ENCODE measurements around the gene GOLT1B. TPM values are rescaled to one million over a fixed set of nuclear protein-coding genes. Genes with fewer than 3 reads are reported as not detected.

GOLT1B gene
- total RNA-seq, 1 donor from 2014 or later = 30.8 TPM

DNA sequence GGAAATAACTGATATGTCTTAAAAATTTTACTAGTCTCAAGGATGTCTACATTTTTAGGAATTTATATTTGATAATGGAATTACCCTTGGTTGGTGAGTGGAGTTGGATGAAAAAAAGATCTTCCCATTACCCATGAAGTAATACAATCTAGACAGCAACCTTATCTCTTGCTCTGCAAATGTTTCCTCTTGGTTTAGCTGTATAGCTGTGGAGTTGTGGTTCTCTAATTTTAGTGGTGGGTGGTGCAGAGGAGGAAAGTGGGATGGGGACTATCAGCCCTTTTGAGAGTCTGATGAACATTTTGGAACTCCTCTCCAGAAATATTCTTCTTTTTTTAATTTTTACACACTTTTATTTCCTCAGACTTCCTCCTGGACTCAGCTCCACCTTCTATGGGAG, 41.6 kb downstream of the GOLT1B start:
- Mint-ChIP-seq H3K27ac (ENCODE audit: unreplicated experiment) (no peak overlapping the region), H3K4me1 (no peaks in the 10 kb centered on the region), H3K27me3 (ENCODE audit: low read depth) (no peaks in the 10 kb centered on the region), H3K9me3 (no peaks in the 10 kb centered on the region), H3K4me3 (no peak overlapping the region), H3K36me3 (ENCODE audit: low read depth) (no peaks in the 10 kb centered on the region)
- TF ChIP-seq, protein P1, sequence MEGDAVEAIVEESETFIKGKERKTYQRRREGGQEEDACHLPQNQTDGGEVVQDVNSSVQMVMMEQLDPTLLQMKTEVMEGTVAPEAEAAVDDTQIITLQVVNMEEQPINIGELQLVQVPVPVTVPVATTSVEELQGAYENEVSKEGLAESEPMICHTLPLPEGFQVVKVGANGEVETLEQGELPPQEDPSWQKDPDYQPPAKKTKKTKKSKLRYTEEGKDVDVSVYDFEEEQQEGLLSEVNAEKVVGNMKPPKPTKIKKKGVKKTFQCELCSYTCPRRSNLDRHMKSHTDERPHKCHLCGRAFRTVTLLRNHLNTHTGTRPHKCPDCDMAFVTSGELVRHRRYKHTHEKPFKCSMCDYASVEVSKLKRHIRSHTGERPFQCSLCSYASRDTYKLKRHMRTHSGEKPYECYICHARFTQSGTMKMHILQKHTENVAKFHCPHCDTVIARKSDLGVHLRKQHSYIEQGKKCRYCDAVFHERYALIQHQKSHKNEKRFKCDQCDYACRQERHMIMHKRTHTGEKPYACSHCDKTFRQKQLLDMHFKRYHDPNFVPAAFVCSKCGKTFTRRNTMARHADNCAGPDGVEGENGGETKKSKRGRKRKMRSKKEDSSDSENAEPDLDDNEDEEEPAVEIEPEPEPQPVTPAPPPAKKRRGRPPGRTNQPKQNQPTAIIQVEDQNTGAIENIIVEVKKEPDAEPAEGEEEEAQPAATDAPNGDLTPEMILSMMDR (conservative IDR thresholded peaks at IDR 0.05) = no peak
- no peak for DNase-seq (ENCODE audit: low read depth, low spot score)

DNA sequence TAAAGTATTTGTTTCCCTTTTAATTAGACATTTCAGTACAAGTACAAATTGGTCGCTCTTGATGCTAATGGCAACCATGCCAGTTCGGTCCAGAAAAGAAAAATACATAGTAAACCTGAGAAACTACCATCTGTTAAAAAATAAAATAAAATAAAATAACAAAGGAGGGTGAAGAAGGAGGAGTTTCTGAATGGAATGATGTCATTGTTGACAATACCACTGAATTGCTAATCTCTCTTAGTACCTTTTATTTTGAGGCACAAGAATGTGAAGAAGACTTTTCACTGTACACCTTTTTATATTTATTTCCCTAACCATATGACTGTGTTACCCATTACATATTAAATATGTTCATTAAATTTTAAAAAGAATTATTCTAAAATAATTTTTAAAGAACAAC, 44.0 kb downstream of the GOLT1B start:
- Mint-ChIP-seq H3K9me3 (no peaks in the 10 kb centered on the region), H3K27ac (ENCODE audit: unreplicated experiment) (no peak overlapping the region), H3K36me3 (ENCODE audit: low read depth) (no peaks in the 10 kb centered on the region), H3K4me3 (no peak overlapping the region), H3K4me1 (no peaks in the 10 kb centered on the region), H3K27me3 (ENCODE audit: low read depth) (no peaks in the 10 kb centered on the region)
- TF ChIP-seq, protein P1 (conservative IDR thresholded peaks at IDR 0.05) = no peak
- no peak for DNase-seq (ENCODE audit: low read depth, low spot score)

DNA sequence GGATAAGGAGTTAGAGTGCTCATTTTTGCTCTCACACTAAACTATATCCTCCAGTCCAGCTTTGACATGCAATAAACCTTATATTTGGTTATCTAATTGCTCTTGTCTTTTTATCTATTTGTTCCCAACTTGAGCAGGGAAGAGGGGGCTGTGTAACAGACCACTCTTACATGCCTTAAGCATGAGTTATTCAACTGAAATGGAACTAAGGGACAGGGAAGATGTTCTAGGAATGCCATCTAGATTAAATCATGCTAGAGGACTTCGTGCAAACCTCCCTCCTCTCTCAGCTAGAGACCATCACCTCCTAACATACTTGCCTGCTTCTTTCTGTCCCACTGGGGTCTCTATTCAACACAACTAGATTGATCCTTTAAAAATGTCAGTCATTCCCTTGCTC, 45.1 kb downstream of the GOLT1B start:
- Mint-ChIP-seq H3K27me3 (ENCODE audit: low read depth) (no peaks in the 10 kb centered on the region), H3K9me3 (no peaks in the 10 kb centered on the region), H3K36me3 (ENCODE audit: low read depth) (no peaks in the 10 kb centered on the region), H3K4me3 (no peak overlapping the region), H3K27ac (ENCODE audit: unreplicated experiment) (no peak overlapping the region), H3K4me1 (no peaks in the 10 kb centered on the region)
- DNase-seq (ENCODE audit: low read depth, low spot score) = no peak
- TF ChIP-seq, protein P1 (conservative IDR thresholded peaks at IDR 0.05) = no peak

DNA sequence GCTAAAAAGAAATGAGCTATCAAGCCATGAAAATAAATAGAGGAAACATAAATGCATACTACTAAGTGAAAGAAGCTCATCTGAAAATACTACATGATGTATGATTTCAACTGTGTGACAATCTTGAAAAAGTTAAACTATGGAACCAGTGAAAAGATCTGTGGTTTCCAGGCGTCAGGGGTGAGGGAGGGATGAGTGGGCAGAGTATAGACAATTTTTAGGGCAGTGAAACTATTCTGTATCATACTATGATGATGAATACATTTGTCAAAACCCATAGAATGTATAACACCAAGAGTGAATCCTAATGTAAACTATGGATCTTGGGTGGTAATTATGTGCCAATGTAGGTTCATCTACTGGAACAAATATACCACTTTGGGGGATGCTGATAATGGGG, 45.8 kb downstream of the GOLT1B start:
- H3K9me3 Mint-ChIP-seq = no peaks in the 10 kb centered on the region
- H3K4me1 Mint-ChIP-seq = no peaks in the 10 kb centered on the region
- H3K27me3 Mint-ChIP-seq (ENCODE audit: low read depth) = no peaks in the 10 kb centered on the region
- H3K36me3 Mint-ChIP-seq (ENCODE audit: low read depth) = no peaks in the 10 kb centered on the region
- no peak overlapping the region for H3K27ac Mint-ChIP-seq (ENCODE audit: unreplicated experiment)
- TF ChIP-seq, protein P1 (conservative IDR thresholded peaks at IDR 0.05) = no peak
- no peak overlapping the region for H3K4me3 Mint-ChIP-seq
- no peak for DNase-seq (ENCODE audit: low read depth, low spot score)

DNA sequence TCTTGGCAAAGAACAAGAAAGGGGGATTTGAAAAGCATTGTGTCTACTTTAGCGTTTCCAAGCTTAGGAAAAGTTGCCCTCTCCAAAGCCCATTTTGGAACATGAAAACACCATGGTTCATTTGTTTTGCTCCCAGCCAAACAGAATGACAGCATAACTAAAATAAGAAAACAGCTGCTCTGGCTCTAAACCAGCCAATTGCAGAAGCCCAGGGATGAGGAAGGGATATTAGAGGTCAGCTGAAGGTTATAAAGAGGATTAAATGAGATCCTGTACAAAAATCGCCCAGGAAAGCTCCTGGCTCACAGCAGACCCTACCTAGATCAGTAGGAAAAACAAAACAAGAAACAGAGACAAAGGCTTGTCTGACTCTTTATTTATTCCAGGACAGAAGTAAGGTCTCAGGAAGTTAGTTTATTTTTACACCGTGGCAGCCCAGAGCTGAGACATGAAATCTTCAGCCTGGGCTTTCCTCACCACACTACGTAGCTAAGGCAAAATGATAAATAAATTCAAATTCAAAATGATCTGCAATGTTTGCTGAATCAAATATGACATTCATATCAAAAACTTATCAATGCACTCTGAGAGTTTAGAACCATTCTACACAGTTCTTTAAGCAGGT, 50.4 kb downstream of the GOLT1B start:
- TF ChIP-seq, protein P1 (conservative IDR thresholded peaks at IDR 0.05) = no peak
- H3K4me3 Mint-ChIP-seq = no peak overlapping the region
- no peaks in the 10 kb centered on the region for H3K4me1 Mint-ChIP-seq
- H3K9me3 Mint-ChIP-seq = no peaks in the 10 kb centered on the region
- DNase-seq (ENCODE audit: low read depth, low spot score) = no peak
- H3K27me3 Mint-ChIP-seq (ENCODE audit: low read depth) = no peaks in the 10 kb centered on the region
- no peaks in the 10 kb centered on the region for H3K36me3 Mint-ChIP-seq (ENCODE audit: low read depth)
- no peak overlapping the region for H3K27ac Mint-ChIP-seq (ENCODE audit: unreplicated experiment)
